NCI-H2107 (cell line): ENCODE results near the gene EEF1A1.
"Not testable (repeated sequence)": the region's sequence is repeated elsewhere in the genome, so short reads cannot be mapped to it uniquely, and the experiment has no call there.

ENCODE experiments used
- DNase-seq: peaks from one replicate; lab custom pipeline; 2025; lab: John Stamatoyannopoulos, UW

EEF1A1 gene

GRCh38 chr6:73537677-73538076 is 16.8 kb upstream of the EEF1A1 start:
- DNase-seq, result no peak

GRCh38 chr6:73534628-73535027 is 13.8 kb upstream of the EEF1A1 start:
- DNase-seq, result no peak

- no peak for DNase-seq
Observed at GRCh38 chr6:73532293-73532692, 11.5 kb upstream of the EEF1A1 start.

- no peak for DNase-seq
Observed at GRCh38 chr6:73528897-73529296, 8.1 kb upstream of the EEF1A1 start.

GRCh38 chr6:73525546-73526330 is 4.9 kb upstream of the EEF1A1 start:
- DNase-seq, result no peak

- no peak for DNase-seq
Observed at GRCh38 chr6:73523434-73524123, 2.7 kb upstream of the EEF1A1 start.

GRCh38 chr6:73521351-73521985 is 636 bp upstream of the EEF1A1 start:
- peak; percentile 48 for DNase-seq

GRCh38 chr6:73519926-73520687 is 725 bp downstream of the EEF1A1 start:
- peak; percentile 27 for DNase-seq

- not testable (repeated sequence) for DNase-seq
Observed at GRCh38 chr6:73518982-73519881, 1.6 kb downstream of the EEF1A1 start.

GRCh38 chr6:73518100-73518981 is 2.5 kb downstream of the EEF1A1 start:
- not testable (repeated sequence) for DNase-seq

- no peak for DNase-seq
Observed at GRCh38 chr6:73516514-73517489, 4.0 kb downstream of the EEF1A1 start.

- no peak for DNase-seq
Observed at GRCh38 chr6:73515204-73515655, 5.6 kb downstream of the EEF1A1 start.

- DNase-seq, result no peak
Observed at GRCh38 chr6:73514746-73515110, 6.1 kb downstream of the EEF1A1 start.

GRCh38 chr6:73513496-73513854 is 7.4 kb downstream of the EEF1A1 start:
- no peak for DNase-seq

GRCh38 chr6:73511796-73512195 is 9.0 kb downstream of the EEF1A1 start:
- no peak for DNase-seq

GRCh38 chr6:73509851-73510250 is 11.0 kb downstream of the EEF1A1 start:
- no peak for DNase-seq

GRCh38 chr6:73508776-73509175 is 12.1 kb downstream of the EEF1A1 start:
- no peak for DNase-seq

GRCh38 chr6:73506246-73506645 is 14.6 kb downstream of the EEF1A1 start:
- DNase-seq, result no peak

GRCh38 chr6:73505705-73506104 is 15.1 kb downstream of the EEF1A1 start:
- not testable (repeated sequence) for DNase-seq
